Neural cell (in vitro differentiated cells): ENCODE measurements around the gene TMEM255B. TPM values are rescaled to one million over a fixed set of nuclear protein-coding genes. Genes with fewer than 3 reads are reported as not detected.
A peak's percentile ranks its signal among the peaks of the same experiment; 100 is the strongest.

ENCODE experiments used
- H2AFZ ChIP-seq: fragments of 200-600, 300-800 bp; sonication (generic), shearing (Covaris generic); 2 replicates; pipeline ENCODE4 v1.6.0; 2014; ENCODE audit warnings: low read depth, mild to moderate bottlenecking, antibody characterized with exemption, low read length, moderate library complexity
- H3F3A ChIP-seq: fragments of 200-600 bp; shearing (Covaris generic); 2 replicates; pipeline ENCODE4 v1.6.1; 2016; ENCODE audit warnings: mild to moderate bottlenecking, moderate library complexity, mixed read lengths, antibody characterized with exemption, low read length; ENCODE audit not compliant: insufficient read depth, poor library complexity, severe bottlenecking
- H3K27ac ChIP-seq: fragments of 200-600, 300-800 bp; sonication (generic), shearing (Covaris generic); 2 replicates; pipeline ENCODE4 v1.5.1; 2014; ENCODE audit warnings: mild to moderate bottlenecking, low read length, moderate library complexity
- H3K27me3 ChIP-seq: fragments of 300-800, 200-600 bp; sonication (generic), shearing (Covaris generic); 2 replicates; pipeline ENCODE4 v1.6.0; 2014; ENCODE audit warnings: mild to moderate bottlenecking, low read depth, low read length, moderate library complexity; ENCODE audit not compliant: insufficient read depth
- H3K36me3 ChIP-seq: fragments of 300-800, 200-600 bp; sonication (generic), shearing (Covaris generic); 2 replicates; pipeline ENCODE4 v1.5.1; 2014; ENCODE audit warnings: mild to moderate bottlenecking, antibody characterized with exemption, low read length, moderate library complexity; ENCODE audit not compliant: insufficient read depth
- H3K4me2 ChIP-seq: fragments of 300-800, 200-600 bp; sonication (generic), shearing (Covaris generic); 2 replicates; pipeline ENCODE4 v1.6.0; 2014; ENCODE audit warnings: mild to moderate bottlenecking, low read length
- H3K4me3 ChIP-seq: fragments of 300-800, 200-600 bp; sonication (generic), shearing (Covaris generic); 2 replicates; pipeline ENCODE4 v1.5.1; 2014; ENCODE audit warnings: mild to moderate bottlenecking, low read length, moderate library complexity
- H3K79me2 ChIP-seq: fragments of 200-600 bp; shearing (Covaris generic); replicated peaks from 2 replicates; pipeline ENCODE4 v1.6.0; 2014; ENCODE audit warnings: mild to moderate bottlenecking, low read length, moderate library complexity; ENCODE audit not compliant: insufficient read depth
- H3K9ac ChIP-seq: fragments of 300-800, 200-600 bp; sonication (generic), shearing (Covaris generic); 2 replicates; pipeline ENCODE4 v1.6.1; 2016; ENCODE audit warnings: mild to moderate bottlenecking, low read length, mixed read lengths
- H3K9me2 ChIP-seq: fragments of 200-600 bp; shearing (Covaris generic); 2 replicates; pipeline ENCODE4 v1.6.1; 2016; ENCODE audit warnings: mild to moderate bottlenecking, low read length, mixed read lengths; ENCODE audit not compliant: insufficient read depth
- H3K9me3 ChIP-seq: fragments of 200-600, 300-800 bp; sonication (generic), shearing (Covaris generic); 2 replicates; pipeline ENCODE4 v1.6.1; 2016; ENCODE audit warnings: mild to moderate bottlenecking, mixed run types, low read length, moderate library complexity, mixed read lengths
- H4K20me1 ChIP-seq: fragments of 200-600 bp; shearing (Covaris generic); 2 replicates; pipeline ENCODE4 v1.6.1; 2016; ENCODE audit warnings: mild to moderate bottlenecking, mixed run types; ENCODE audit not compliant: insufficient read depth
- EP300 ChIP-seq: fragments of 450-650 bp; conservative IDR thresholded peaks from 2 replicates; pipeline ENCODE4 v1.6.1; 2014; ENCODE audit warnings: antibody characterized with exemption, mild to moderate bottlenecking, moderate library complexity; ENCODE audit not compliant: poor library complexity, severe bottlenecking
- EZH2 ChIP-seq: fragments of 200-600, 300-800 bp; shearing (Covaris generic), sonication (generic); IDR thresholded peaks from 2 replicates; pipeline ENCODE4 v1.6.1; 2014; ENCODE audit warnings: antibody characterized with exemption, low read length, borderline replicate concordance, mild to moderate bottlenecking; ENCODE audit not compliant: insufficient read depth, poor library complexity, severe bottlenecking
- MXI1 ChIP-seq: fragments of 450-650 bp; conservative IDR thresholded peaks from 2 replicates; pipeline ENCODE4 v1.6.1; 2014; ENCODE audit warnings: antibody characterized with exemption, mild to moderate bottlenecking; ENCODE audit not compliant: poor library complexity, severe bottlenecking
- POLR2AphosphoS5 ChIP-seq: IDR thresholded peaks from 2 replicates; pipeline ENCODE4 v1.6.1; 2012
- RAD21 ChIP-seq: fragments of 450-650 bp; conservative IDR thresholded peaks from 2 replicates; pipeline ENCODE4 v1.6.1; 2014; ENCODE audit warnings: antibody characterized with exemption, mild to moderate bottlenecking, moderate library complexity
- SMC3 ChIP-seq: fragments of 450-650 bp; conservative IDR thresholded peaks from 2 replicates; pipeline ENCODE4 v1.6.1; 2014; ENCODE audit warnings: antibody characterized with exemption, mild to moderate bottlenecking, moderate library complexity; ENCODE audit not compliant: poor library complexity
- TAF1 ChIP-seq: IDR thresholded peaks from 2 replicates; pipeline ENCODE4 v1.6.1; 2012; ENCODE audit warnings: low read depth
- polyA plus RNA-seq: library from polyadenylated mRNA; depleted of rRNA; stranded (reverse); fragments of >200 nt; gene quantifications from 2 replicates; pipeline ENCODE4 v1.2.3, GENCODE V29; 2014
- TF ChIP-seq, protein P1 (sequence below): IDR thresholded peaks from 2 replicates; pipeline ENCODE4 v1.6.1; 2012; ENCODE audit warnings: borderline replicate concordance
- TF ChIP-seq, protein P2 (sequence below): fragments of 450-650 bp; IDR thresholded peaks from 2 replicates; pipeline ENCODE4 v1.5.1; 2014; ENCODE audit warnings: antibody characterized with exemption, mild to moderate bottlenecking, moderate library complexity; ENCODE audit not compliant: poor library complexity, severe bottlenecking

Gene TMEM255B
- polyA plus RNA-seq, 1 donor from 2014 or later: not detected

DNA sequence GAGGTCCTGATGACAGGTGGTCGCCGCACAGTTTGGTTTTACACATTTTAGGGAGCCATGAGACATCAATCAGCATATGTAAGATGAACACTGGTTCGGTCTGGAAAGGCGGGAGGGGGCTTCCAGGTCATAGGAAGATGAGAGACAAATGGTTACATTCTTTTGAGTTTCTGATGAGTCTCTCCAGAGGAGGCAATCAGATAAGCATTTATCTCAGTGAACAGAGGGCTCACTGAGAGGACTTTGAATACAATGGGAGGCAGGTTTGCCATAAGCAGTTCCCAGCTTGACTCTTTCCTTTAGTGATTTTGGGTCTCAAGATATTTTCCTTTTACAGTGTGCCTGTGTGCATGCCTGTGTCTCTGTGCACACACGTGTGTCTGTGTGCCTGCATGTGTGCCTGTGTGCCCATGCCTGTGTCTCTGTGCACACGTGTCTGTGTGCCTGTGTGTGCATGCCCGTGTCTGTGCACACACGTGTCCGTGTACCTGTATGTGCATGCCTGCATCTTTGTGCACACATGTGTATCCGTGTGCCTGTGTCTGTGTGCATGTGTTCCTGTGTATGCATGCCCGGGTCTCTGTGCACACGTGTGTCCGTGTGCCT lies 35.5 kb upstream of the TMEM255B start:
- Histone ChIP-seq H3K79me2 (no peaks in the 10 kb centered on the region), H3K9ac (no peak overlapping the region), H3K36me3 (no peaks in the 10 kb centered on the region), H3K4me2 (no peak overlapping the region), H3K27me3 (no peaks in the 10 kb centered on the region), H3F3A (no peaks in the 10 kb centered on the region), H4K20me1 (no peaks in the 10 kb centered on the region), H3K4me3 (no peak overlapping the region), H3K27ac (no peak overlapping the region), H2AFZ (no peak overlapping the region), H3K9me3 (no peaks in the 10 kb centered on the region), H3K9me2 (no peaks in the 10 kb centered on the region)
- TF ChIP-seq TAF1: no peak

DNA sequence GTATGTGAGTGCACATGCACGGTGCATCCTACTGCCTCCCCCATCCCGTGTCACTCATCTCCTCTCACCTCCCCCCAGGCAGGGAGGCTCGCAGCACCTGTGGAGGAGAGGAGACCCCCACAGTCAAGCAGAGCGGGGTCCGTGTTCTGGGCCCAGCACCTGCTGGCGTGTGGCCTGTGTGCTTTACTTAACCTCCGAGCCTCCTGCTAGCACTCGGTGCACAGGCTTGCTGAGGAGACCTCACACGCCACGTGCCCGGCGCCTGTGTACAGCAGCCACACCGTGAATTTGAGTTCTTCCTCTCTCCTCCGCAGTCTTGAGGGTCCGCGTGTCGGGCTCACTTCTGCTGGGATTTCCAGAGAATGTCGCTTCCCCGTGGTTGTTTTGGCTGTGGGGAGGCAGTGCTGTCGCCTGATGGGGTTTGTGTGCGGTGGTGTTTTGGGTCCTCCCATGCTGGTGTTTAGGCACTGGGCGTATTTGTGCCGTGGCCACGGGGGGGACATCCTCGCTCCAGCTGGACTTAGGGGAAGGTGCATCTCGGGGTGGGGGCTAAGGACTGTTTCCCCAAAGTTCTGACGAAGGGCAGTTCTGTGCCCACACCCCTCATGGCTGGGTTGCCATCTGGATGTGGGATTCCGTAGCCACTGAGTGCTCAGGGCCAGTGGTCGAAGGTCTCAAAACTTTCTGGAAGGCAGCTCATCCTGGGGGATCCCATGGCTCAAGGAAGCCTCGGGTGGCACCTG lies 34.8 kb upstream of the TMEM255B start:
- Histone ChIP-seq H3K27ac (no peak overlapping the region), H3K36me3 (no peaks in the 10 kb centered on the region), H3K4me3 (peak overlapping the region; percentile 64), H3K9me2 (no peaks in the 10 kb centered on the region), H3K27me3 (no peaks in the 10 kb centered on the region), H3K9ac (no peak overlapping the region), H4K20me1 (no peaks in the 10 kb centered on the region), H2AFZ (no peak overlapping the region), H3K79me2 (no peaks in the 10 kb centered on the region), H3F3A (no peaks in the 10 kb centered on the region), H3K9me3 (no peaks in the 10 kb centered on the region), H3K4me2 (peak overlapping the region; percentile 35)
- TF ChIP-seq, protein P1, sequence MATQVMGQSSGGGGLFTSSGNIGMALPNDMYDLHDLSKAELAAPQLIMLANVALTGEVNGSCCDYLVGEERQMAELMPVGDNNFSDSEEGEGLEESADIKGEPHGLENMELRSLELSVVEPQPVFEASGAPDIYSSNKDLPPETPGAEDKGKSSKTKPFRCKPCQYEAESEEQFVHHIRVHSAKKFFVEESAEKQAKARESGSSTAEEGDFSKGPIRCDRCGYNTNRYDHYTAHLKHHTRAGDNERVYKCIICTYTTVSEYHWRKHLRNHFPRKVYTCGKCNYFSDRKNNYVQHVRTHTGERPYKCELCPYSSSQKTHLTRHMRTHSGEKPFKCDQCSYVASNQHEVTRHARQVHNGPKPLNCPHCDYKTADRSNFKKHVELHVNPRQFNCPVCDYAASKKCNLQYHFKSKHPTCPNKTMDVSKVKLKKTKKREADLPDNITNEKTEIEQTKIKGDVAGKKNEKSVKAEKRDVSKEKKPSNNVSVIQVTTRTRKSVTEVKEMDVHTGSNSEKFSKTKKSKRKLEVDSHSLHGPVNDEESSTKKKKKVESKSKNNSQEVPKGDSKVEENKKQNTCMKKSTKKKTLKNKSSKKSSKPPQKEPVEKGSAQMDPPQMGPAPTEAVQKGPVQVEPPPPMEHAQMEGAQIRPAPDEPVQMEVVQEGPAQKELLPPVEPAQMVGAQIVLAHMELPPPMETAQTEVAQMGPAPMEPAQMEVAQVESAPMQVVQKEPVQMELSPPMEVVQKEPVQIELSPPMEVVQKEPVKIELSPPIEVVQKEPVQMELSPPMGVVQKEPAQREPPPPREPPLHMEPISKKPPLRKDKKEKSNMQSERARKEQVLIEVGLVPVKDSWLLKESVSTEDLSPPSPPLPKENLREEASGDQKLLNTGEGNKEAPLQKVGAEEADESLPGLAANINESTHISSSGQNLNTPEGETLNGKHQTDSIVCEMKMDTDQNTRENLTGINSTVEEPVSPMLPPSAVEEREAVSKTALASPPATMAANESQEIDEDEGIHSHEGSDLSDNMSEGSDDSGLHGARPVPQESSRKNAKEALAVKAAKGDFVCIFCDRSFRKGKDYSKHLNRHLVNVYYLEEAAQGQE: no peak
- TF ChIP-seq MXI1 (no peak), EZH2 (no peak), POLR2AphosphoS5 (no peak), RAD21 (no peak), TAF1 (no peak), SMC3 (no peak), EP300 (no peak)
- TF ChIP-seq, protein P2, sequence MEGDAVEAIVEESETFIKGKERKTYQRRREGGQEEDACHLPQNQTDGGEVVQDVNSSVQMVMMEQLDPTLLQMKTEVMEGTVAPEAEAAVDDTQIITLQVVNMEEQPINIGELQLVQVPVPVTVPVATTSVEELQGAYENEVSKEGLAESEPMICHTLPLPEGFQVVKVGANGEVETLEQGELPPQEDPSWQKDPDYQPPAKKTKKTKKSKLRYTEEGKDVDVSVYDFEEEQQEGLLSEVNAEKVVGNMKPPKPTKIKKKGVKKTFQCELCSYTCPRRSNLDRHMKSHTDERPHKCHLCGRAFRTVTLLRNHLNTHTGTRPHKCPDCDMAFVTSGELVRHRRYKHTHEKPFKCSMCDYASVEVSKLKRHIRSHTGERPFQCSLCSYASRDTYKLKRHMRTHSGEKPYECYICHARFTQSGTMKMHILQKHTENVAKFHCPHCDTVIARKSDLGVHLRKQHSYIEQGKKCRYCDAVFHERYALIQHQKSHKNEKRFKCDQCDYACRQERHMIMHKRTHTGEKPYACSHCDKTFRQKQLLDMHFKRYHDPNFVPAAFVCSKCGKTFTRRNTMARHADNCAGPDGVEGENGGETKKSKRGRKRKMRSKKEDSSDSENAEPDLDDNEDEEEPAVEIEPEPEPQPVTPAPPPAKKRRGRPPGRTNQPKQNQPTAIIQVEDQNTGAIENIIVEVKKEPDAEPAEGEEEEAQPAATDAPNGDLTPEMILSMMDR: no peak
